Caco-2 (cell line): ENCODE measurements around the gene ZFC3H1. TPM values are rescaled to one million over a fixed set of nuclear protein-coding genes. Genes with fewer than 3 reads are reported as not detected.

Source experiments
- BruUV-seq: library from RNA; stranded (reverse); fragments of 400-500 nt; replicated peaks from 2 replicates; lab custom pipeline; 2021; lab: Mats Ljungman, UMichigan
- CTCF ChIA-PET: fragments of 300-600 bp; sonication (Branson Sonifier 250); formaldehyde crosslinking; loops from one replicate; lab custom pipeline; 2022; ENCODE audit warnings: antibody characterized with exemption; lab: Charles Lee
- POLR2A ChIA-PET: fragments of 300-600 bp; sonication (Branson Sonifier 250); formaldehyde crosslinking; loops from one replicate; lab custom pipeline; 2022; ENCODE audit warnings: antibody characterized with exemption; lab: Charles Lee
- DNase-seq, 2 experiments: peaks; one replicate each; pipeline versions ENCODE4 v3.0.0 to v3.0.0-alpha.2; 2020 to 2022
- H3K27me3 ChIP-seq: replicated peaks from 2 replicates; pipeline ENCODE4 v1.6.0; 2011; ENCODE audit warnings: low read length; ENCODE audit not compliant: control insufficient read depth, insufficient read depth
- H3K36me3 ChIP-seq: 2 replicates; pipeline ENCODE4 v1.5.1; 2011; ENCODE audit warnings: low read length; ENCODE audit not compliant: control insufficient read depth, insufficient read depth
- H3K4me1 ChIP-seq: fragments of 250-450 bp; sonication (Bioruptor Pico); 2 replicates; pipeline ENCODE4 v1.5.1; 2020; ENCODE audit warnings: mild to moderate bottlenecking
- H3K4me3 ChIP-seq: 2 replicates; pipeline ENCODE4 v1.5.1; 2011; ENCODE audit warnings: low read depth, mild to moderate bottlenecking, control low read depth, low read length
- H3K9me3 ChIP-seq: fragments of 250-450 bp; sonication (Bioruptor Pico); 2 replicates; pipeline ENCODE4 v1.5.1; 2020; ENCODE audit warnings: mild to moderate bottlenecking, moderate library complexity
- H3K27ac Mint-ChIP-seq: one replicate; pipeline ENCODE4 v1.8.0; 2022; ENCODE audit warnings: mixed read lengths; ENCODE audit not compliant: unreplicated experiment
- H3K27me3 Mint-ChIP-seq: one replicate; pipeline ENCODE4 v1.8.0; 2022; ENCODE audit warnings: mixed read lengths; ENCODE audit not compliant: insufficient read depth, unreplicated experiment
- H3K36me3 Mint-ChIP-seq: one replicate; pipeline ENCODE4 v1.8.0; 2022; ENCODE audit warnings: mild to moderate bottlenecking, mixed read lengths; ENCODE audit not compliant: insufficient read depth, unreplicated experiment
- H3K4me1 Mint-ChIP-seq: one replicate; pipeline ENCODE4 v1.8.0; 2022; ENCODE audit warnings: low read depth, mixed read lengths; ENCODE audit not compliant: unreplicated experiment
- H3K4me3 Mint-ChIP-seq: one replicate; pipeline ENCODE4 v1.8.0; 2022; ENCODE audit warnings: mild to moderate bottlenecking, moderate library complexity, mixed read lengths; ENCODE audit not compliant: unreplicated experiment
- H3K9me3 Mint-ChIP-seq: one replicate; pipeline ENCODE4 v1.8.0; 2022; ENCODE audit warnings: mixed read lengths; ENCODE audit not compliant: unreplicated experiment
- intact Hi-C: fragments of 100-400 bp; cut with micrococcal nuclease; formaldehyde crosslinking; loops from one replicate; pipeline ENCODE4 v1.10.0; 2022; ENCODE audit not compliant: unreplicated experiment
- total RNA-seq: library from RNA; stranded (reverse); gene quantifications from 2 replicates; pipeline ENCODE4 v1.2.3, GENCODE V29; 2022
- TF ChIP-seq, protein P1 (sequence below), 2 experiments: fragments of 200-600 bp in 1 of 2; IDR thresholded peaks; 1 replicate in 1 of 2; 2 replicates in 1 of 2; pipeline versions ENCODE4 v1.5.1 to v1.8.0; 2011 to 2022; ENCODE audit warnings: antibody characterized with exemption in 1 of 2, control low read depth in 1 of 2, inconsistent platforms in 1 of 2, low read depth in 1 of 2, low read length in 1 of 2, mild to moderate bottlenecking in 1 of 2, moderate library complexity in 1 of 2; ENCODE audit not compliant: insufficient read depth in 1 of 2, severe bottlenecking in 1 of 2, unreplicated experiment in 1 of 2

The ZFC3H1 gene
- total RNA-seq, 1 experiment from 2014 or later: 48.7 TPM

GRCh38 chr12:71585218-71585617 is 78.4 kb downstream of the ZFC3H1 start:
- H3K4me1 ChIP-seq: no peaks in the 10 kb centered on the region
- Mint-ChIP-seq H3K27me3 (no peaks in the 10 kb centered on the region), H3K9me3 (no peaks in the 10 kb centered on the region), H3K4me3 (no peak overlapping the region), H3K4me1 (no peaks in the 10 kb centered on the region), H3K36me3 (peaks cover 20% of the 10 kb centered on the region), H3K27ac (no peak overlapping the region)
- no peak overlapping the region for H3K4me3 ChIP-seq
- intact Hi-C loops: no loop called here
- TF ChIP-seq, protein P1, sequence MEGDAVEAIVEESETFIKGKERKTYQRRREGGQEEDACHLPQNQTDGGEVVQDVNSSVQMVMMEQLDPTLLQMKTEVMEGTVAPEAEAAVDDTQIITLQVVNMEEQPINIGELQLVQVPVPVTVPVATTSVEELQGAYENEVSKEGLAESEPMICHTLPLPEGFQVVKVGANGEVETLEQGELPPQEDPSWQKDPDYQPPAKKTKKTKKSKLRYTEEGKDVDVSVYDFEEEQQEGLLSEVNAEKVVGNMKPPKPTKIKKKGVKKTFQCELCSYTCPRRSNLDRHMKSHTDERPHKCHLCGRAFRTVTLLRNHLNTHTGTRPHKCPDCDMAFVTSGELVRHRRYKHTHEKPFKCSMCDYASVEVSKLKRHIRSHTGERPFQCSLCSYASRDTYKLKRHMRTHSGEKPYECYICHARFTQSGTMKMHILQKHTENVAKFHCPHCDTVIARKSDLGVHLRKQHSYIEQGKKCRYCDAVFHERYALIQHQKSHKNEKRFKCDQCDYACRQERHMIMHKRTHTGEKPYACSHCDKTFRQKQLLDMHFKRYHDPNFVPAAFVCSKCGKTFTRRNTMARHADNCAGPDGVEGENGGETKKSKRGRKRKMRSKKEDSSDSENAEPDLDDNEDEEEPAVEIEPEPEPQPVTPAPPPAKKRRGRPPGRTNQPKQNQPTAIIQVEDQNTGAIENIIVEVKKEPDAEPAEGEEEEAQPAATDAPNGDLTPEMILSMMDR (IDR thresholded peaks at IDR 0.05; ENCODE audit: insufficient read depth in 1 of 2, low read depth in 1 of 2, low read length in 1 of 2, severe bottlenecking in 1 of 2, unreplicated experiment in 1 of 2): no peak
- DNase-seq: no peak
- no peaks in the 10 kb centered on the region for H3K9me3 ChIP-seq
- ChIA-PET POLR2A (no interaction called here), CTCF (no interaction called here)
- H3K36me3 ChIP-seq: no peaks in the 10 kb centered on the region
- no peaks in the 10 kb centered on the region for H3K27me3 ChIP-seq
- no TSS peak for BruUV-seq

DNA sequence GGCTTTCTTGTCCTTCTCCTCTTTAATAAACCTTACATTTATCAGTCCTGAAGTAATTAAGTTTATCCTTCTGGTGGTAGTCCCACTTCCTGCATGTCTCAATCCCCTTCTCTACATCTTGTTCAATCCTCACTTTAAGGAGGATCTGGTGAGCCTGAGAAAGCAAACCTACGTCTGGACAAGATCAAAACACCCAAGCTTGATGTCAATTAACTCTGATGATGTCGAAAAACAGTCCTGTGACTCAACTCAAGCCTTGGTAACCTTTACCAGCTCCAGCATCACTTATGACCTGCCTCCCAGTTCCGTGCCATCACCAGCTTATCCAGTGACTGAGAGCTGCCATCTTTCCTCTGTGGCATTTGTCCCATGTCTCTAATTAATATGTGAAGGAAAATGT is 79.3 kb downstream of the ZFC3H1 start:
- ChIA-PET CTCF (no interaction called here), POLR2A (no interaction called here)
- Mint-ChIP-seq H3K9me3 (no peaks in the 10 kb centered on the region), H3K36me3 (peaks cover 28% of the 10 kb centered on the region), H3K4me1 (no peaks in the 10 kb centered on the region), H3K27me3 (no peaks in the 10 kb centered on the region), H3K4me3 (no peak overlapping the region), H3K27ac (no peak overlapping the region)
- Histone ChIP-seq H3K9me3 (no peaks in the 10 kb centered on the region), H3K4me1 (no peaks in the 10 kb centered on the region), H3K27me3 (no peaks in the 10 kb centered on the region), H3K36me3 (no peaks in the 10 kb centered on the region), H3K4me3 (no peak overlapping the region)
- intact Hi-C loops: no loop called here
- DNase-seq: no peak
- TF ChIP-seq, protein P1 (IDR thresholded peaks at IDR 0.05; ENCODE audit: insufficient read depth in 1 of 2, low read depth in 1 of 2, low read length in 1 of 2, severe bottlenecking in 1 of 2, unreplicated experiment in 1 of 2): no peak
- no TSS peak for BruUV-seq

GRCh38 chr12:71582925-71583324 is 80.7 kb downstream of the ZFC3H1 start:
- H3K4me3 ChIP-seq: no peak overlapping the region
- Mint-ChIP-seq H3K9me3 (no peaks in the 10 kb centered on the region), H3K4me1 (no peaks in the 10 kb centered on the region), H3K36me3 (peaks cover 27% of the 10 kb centered on the region), H3K4me3 (no peak overlapping the region), H3K27me3 (no peaks in the 10 kb centered on the region), H3K27ac (no peak overlapping the region)
- H3K9me3 ChIP-seq: no peaks in the 10 kb centered on the region
- intact Hi-C loops: no loop called here
- DNase-seq: no peak
- H3K4me1 ChIP-seq: no peaks in the 10 kb centered on the region
- BruUV-seq: no TSS peak
- ChIA-PET CTCF (no interaction called here), POLR2A (no interaction called here)
- TF ChIP-seq, protein P1 (IDR thresholded peaks at IDR 0.05; ENCODE audit: insufficient read depth in 1 of 2, low read depth in 1 of 2, low read length in 1 of 2, severe bottlenecking in 1 of 2, unreplicated experiment in 1 of 2): no peak
- no peaks in the 10 kb centered on the region for H3K27me3 ChIP-seq
- no peaks in the 10 kb centered on the region for H3K36me3 ChIP-seq
